Neural cell (in vitro differentiated cells): ENCODE results near the gene CCDC7. TPM values are rescaled to one million over a fixed set of nuclear protein-coding genes. Genes with fewer than 3 reads are reported as not detected.
"Not testable (repeated sequence)": the region's sequence is repeated elsewhere in the genome, so short reads cannot be mapped to it uniquely, and the experiment has no call there.

Source experiments
- H2AFZ ChIP-seq: fragments of 200-600, 300-800 bp; sonication (generic), shearing (Covaris generic); 2 replicates; pipeline ENCODE4 v1.6.0; 2014; ENCODE audit warnings: low read depth, mild to moderate bottlenecking, antibody characterized with exemption, low read length, moderate library complexity
- H3F3A ChIP-seq: fragments of 200-600 bp; shearing (Covaris generic); 2 replicates; pipeline ENCODE4 v1.6.1; 2016; ENCODE audit warnings: mild to moderate bottlenecking, moderate library complexity, mixed read lengths, antibody characterized with exemption, low read length; ENCODE audit not compliant: insufficient read depth, poor library complexity, severe bottlenecking
- H3K27ac ChIP-seq: fragments of 200-600, 300-800 bp; sonication (generic), shearing (Covaris generic); 2 replicates; pipeline ENCODE4 v1.5.1; 2014; ENCODE audit warnings: mild to moderate bottlenecking, low read length, moderate library complexity
- H3K27me3 ChIP-seq: fragments of 300-800, 200-600 bp; sonication (generic), shearing (Covaris generic); 2 replicates; pipeline ENCODE4 v1.6.0; 2014; ENCODE audit warnings: mild to moderate bottlenecking, low read depth, low read length, moderate library complexity; ENCODE audit not compliant: insufficient read depth
- H3K36me3 ChIP-seq: fragments of 300-800, 200-600 bp; sonication (generic), shearing (Covaris generic); 2 replicates; pipeline ENCODE4 v1.5.1; 2014; ENCODE audit warnings: mild to moderate bottlenecking, antibody characterized with exemption, low read length, moderate library complexity; ENCODE audit not compliant: insufficient read depth
- H3K4me2 ChIP-seq: fragments of 300-800, 200-600 bp; sonication (generic), shearing (Covaris generic); 2 replicates; pipeline ENCODE4 v1.6.0; 2014; ENCODE audit warnings: mild to moderate bottlenecking, low read length
- H3K4me3 ChIP-seq: fragments of 300-800, 200-600 bp; sonication (generic), shearing (Covaris generic); 2 replicates; pipeline ENCODE4 v1.5.1; 2014; ENCODE audit warnings: mild to moderate bottlenecking, low read length, moderate library complexity
- H3K79me2 ChIP-seq: fragments of 200-600 bp; shearing (Covaris generic); replicated peaks from 2 replicates; pipeline ENCODE4 v1.6.0; 2014; ENCODE audit warnings: mild to moderate bottlenecking, low read length, moderate library complexity; ENCODE audit not compliant: insufficient read depth
- H3K9ac ChIP-seq: fragments of 300-800, 200-600 bp; sonication (generic), shearing (Covaris generic); 2 replicates; pipeline ENCODE4 v1.6.1; 2016; ENCODE audit warnings: mild to moderate bottlenecking, low read length, mixed read lengths
- H3K9me2 ChIP-seq: fragments of 200-600 bp; shearing (Covaris generic); 2 replicates; pipeline ENCODE4 v1.6.1; 2016; ENCODE audit warnings: mild to moderate bottlenecking, low read length, mixed read lengths; ENCODE audit not compliant: insufficient read depth
- H3K9me3 ChIP-seq: fragments of 200-600, 300-800 bp; sonication (generic), shearing (Covaris generic); 2 replicates; pipeline ENCODE4 v1.6.1; 2016; ENCODE audit warnings: mild to moderate bottlenecking, mixed run types, low read length, moderate library complexity, mixed read lengths
- H4K20me1 ChIP-seq: fragments of 200-600 bp; shearing (Covaris generic); 2 replicates; pipeline ENCODE4 v1.6.1; 2016; ENCODE audit warnings: mild to moderate bottlenecking, mixed run types; ENCODE audit not compliant: insufficient read depth
- EP300 ChIP-seq: fragments of 450-650 bp; conservative IDR thresholded peaks from 2 replicates; pipeline ENCODE4 v1.6.1; 2014; ENCODE audit warnings: antibody characterized with exemption, mild to moderate bottlenecking, moderate library complexity; ENCODE audit not compliant: poor library complexity, severe bottlenecking
- EZH2 ChIP-seq: fragments of 200-600, 300-800 bp; shearing (Covaris generic), sonication (generic); IDR thresholded peaks from 2 replicates; pipeline ENCODE4 v1.6.1; 2014; ENCODE audit warnings: antibody characterized with exemption, low read length, borderline replicate concordance, mild to moderate bottlenecking; ENCODE audit not compliant: insufficient read depth, poor library complexity, severe bottlenecking
- MXI1 ChIP-seq: fragments of 450-650 bp; conservative IDR thresholded peaks from 2 replicates; pipeline ENCODE4 v1.6.1; 2014; ENCODE audit warnings: antibody characterized with exemption, mild to moderate bottlenecking; ENCODE audit not compliant: poor library complexity, severe bottlenecking
- POLR2AphosphoS5 ChIP-seq: IDR thresholded peaks from 2 replicates; pipeline ENCODE4 v1.6.1; 2012
- RAD21 ChIP-seq: fragments of 450-650 bp; conservative IDR thresholded peaks from 2 replicates; pipeline ENCODE4 v1.6.1; 2014; ENCODE audit warnings: antibody characterized with exemption, mild to moderate bottlenecking, moderate library complexity
- SMC3 ChIP-seq: fragments of 450-650 bp; conservative IDR thresholded peaks from 2 replicates; pipeline ENCODE4 v1.6.1; 2014; ENCODE audit warnings: antibody characterized with exemption, mild to moderate bottlenecking, moderate library complexity; ENCODE audit not compliant: poor library complexity
- TAF1 ChIP-seq: IDR thresholded peaks from 2 replicates; pipeline ENCODE4 v1.6.1; 2012; ENCODE audit warnings: low read depth
- polyA plus RNA-seq: library from polyadenylated mRNA; depleted of rRNA; stranded (reverse); fragments of >200 nt; gene quantifications from 2 replicates; pipeline ENCODE4 v1.2.3, GENCODE V29; 2014
- TF ChIP-seq, protein P1 (sequence below): fragments of 450-650 bp; IDR thresholded peaks from 2 replicates; pipeline ENCODE4 v1.5.1; 2014; ENCODE audit warnings: antibody characterized with exemption, mild to moderate bottlenecking, moderate library complexity; ENCODE audit not compliant: poor library complexity, severe bottlenecking
- TF ChIP-seq, protein P2 (sequence below): IDR thresholded peaks from 2 replicates; pipeline ENCODE4 v1.6.1; 2012; ENCODE audit warnings: borderline replicate concordance

The CCDC7 gene
- polyA plus RNA-seq, 1 donor from 2014 or later = 5.1 TPM

DNA sequence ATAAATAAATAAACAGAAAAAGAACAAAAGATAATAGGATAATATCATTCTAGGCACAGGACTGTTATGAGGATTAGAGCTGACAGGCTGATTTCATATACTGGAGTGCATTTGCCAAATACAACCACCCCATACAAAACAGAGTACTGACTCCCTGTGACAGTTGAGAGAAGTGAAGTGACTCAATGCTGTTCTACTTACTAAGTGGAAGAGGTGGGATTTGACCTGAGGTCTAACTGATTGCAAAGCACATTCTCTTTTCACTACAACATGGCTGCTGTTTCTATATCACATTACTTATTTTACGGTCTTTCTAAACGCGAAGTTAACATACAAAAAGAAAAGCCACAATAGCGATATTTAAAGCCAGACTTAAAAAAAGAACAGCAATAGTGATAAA is 460.7 kb downstream of the CCDC7 start:
- TF ChIP-seq EP300 (no peak), EZH2 (no peak), TAF1 (no peak), POLR2AphosphoS5 (no peak), RAD21 (no peak), MXI1 (no peak), SMC3 (no peak)
- TF ChIP-seq, protein P1, sequence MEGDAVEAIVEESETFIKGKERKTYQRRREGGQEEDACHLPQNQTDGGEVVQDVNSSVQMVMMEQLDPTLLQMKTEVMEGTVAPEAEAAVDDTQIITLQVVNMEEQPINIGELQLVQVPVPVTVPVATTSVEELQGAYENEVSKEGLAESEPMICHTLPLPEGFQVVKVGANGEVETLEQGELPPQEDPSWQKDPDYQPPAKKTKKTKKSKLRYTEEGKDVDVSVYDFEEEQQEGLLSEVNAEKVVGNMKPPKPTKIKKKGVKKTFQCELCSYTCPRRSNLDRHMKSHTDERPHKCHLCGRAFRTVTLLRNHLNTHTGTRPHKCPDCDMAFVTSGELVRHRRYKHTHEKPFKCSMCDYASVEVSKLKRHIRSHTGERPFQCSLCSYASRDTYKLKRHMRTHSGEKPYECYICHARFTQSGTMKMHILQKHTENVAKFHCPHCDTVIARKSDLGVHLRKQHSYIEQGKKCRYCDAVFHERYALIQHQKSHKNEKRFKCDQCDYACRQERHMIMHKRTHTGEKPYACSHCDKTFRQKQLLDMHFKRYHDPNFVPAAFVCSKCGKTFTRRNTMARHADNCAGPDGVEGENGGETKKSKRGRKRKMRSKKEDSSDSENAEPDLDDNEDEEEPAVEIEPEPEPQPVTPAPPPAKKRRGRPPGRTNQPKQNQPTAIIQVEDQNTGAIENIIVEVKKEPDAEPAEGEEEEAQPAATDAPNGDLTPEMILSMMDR = no peak
- TF ChIP-seq, protein P2, sequence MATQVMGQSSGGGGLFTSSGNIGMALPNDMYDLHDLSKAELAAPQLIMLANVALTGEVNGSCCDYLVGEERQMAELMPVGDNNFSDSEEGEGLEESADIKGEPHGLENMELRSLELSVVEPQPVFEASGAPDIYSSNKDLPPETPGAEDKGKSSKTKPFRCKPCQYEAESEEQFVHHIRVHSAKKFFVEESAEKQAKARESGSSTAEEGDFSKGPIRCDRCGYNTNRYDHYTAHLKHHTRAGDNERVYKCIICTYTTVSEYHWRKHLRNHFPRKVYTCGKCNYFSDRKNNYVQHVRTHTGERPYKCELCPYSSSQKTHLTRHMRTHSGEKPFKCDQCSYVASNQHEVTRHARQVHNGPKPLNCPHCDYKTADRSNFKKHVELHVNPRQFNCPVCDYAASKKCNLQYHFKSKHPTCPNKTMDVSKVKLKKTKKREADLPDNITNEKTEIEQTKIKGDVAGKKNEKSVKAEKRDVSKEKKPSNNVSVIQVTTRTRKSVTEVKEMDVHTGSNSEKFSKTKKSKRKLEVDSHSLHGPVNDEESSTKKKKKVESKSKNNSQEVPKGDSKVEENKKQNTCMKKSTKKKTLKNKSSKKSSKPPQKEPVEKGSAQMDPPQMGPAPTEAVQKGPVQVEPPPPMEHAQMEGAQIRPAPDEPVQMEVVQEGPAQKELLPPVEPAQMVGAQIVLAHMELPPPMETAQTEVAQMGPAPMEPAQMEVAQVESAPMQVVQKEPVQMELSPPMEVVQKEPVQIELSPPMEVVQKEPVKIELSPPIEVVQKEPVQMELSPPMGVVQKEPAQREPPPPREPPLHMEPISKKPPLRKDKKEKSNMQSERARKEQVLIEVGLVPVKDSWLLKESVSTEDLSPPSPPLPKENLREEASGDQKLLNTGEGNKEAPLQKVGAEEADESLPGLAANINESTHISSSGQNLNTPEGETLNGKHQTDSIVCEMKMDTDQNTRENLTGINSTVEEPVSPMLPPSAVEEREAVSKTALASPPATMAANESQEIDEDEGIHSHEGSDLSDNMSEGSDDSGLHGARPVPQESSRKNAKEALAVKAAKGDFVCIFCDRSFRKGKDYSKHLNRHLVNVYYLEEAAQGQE = no peak
- Histone ChIP-seq H3K4me2 (no peak overlapping the region), H3F3A (no peaks in the 10 kb centered on the region), H4K20me1 (no peaks in the 10 kb centered on the region), H2AFZ (no peak overlapping the region), H3K9ac (no peak overlapping the region), H3K9me3 (no peaks in the 10 kb centered on the region), H3K4me3 (no peak overlapping the region), H3K27ac (no peak overlapping the region), H3K79me2 (no peaks in the 10 kb centered on the region), H3K9me2 (no peaks in the 10 kb centered on the region), H3K27me3 (no peaks in the 10 kb centered on the region), H3K36me3 (peaks cover 3% of the 10 kb centered on the region)

DNA sequence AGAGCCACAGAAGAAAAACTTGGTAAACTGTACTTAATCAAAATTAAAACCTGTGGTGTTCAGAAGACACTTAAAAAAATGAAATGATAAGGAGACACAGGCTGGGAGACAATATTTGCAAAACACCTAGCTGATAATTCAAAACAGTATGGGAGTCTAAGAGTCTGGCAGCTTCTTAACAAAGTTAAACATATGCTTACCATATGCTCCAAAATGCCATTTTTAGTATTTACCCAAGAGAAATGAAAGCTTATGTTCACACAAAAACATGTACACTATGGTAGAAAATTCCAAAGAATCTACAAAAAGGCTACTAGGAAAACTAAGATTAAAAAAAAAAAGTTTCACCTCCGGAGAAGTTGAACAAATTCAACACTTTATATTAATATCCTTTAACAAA is 463.5 kb downstream of the CCDC7 start:
- Histone ChIP-seq H3K36me3 (peaks cover 3% of the 10 kb centered on the region), H3K9ac (no peak overlapping the region), H3K4me2 (no peak overlapping the region), H3K79me2 (no peaks in the 10 kb centered on the region), H3F3A (no peaks in the 10 kb centered on the region), H4K20me1 (no peaks in the 10 kb centered on the region), H3K27me3 (no peaks in the 10 kb centered on the region), H3K9me2 (no peaks in the 10 kb centered on the region), H2AFZ (no peak overlapping the region), H3K4me3 (no peak overlapping the region), H3K27ac (no peak overlapping the region), H3K9me3 (no peaks in the 10 kb centered on the region)
- TF ChIP-seq, protein P2 = no peak
- TF ChIP-seq, protein P1 = no peak
- TF ChIP-seq EZH2 (no peak), POLR2AphosphoS5 (no peak), RAD21 (no peak), MXI1 (no peak), TAF1 (no peak), SMC3 (no peak), EP300 (no peak)

DNA sequence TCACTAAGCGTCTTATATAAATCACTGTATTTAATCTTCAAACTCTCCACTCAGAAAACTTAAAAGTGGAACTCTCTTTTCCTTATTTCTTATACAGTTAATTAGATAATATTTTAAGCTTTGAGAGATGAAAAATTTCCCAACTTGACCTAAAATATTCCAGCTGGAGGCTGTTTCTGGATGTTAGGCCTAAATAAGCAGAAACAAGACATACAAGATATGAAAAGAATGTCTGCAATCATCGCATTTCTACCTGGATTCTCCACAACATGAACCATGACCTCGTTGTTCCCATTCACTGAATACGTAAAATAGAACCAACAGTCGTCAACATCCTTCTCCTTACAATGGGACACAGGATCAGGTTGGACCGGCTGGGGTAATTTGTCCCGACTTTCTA is 464.0 kb downstream of the CCDC7 start:
- not testable (repeated sequence) for H3K4me3 ChIP-seq, H3K9ac ChIP-seq, H4K20me1 ChIP-seq, H3K9me3 ChIP-seq, H3K9me2 ChIP-seq, H3K27me3 ChIP-seq, H3F3A ChIP-seq, H2AFZ ChIP-seq, H3K36me3 ChIP-seq, H3K79me2 ChIP-seq, H3K27ac ChIP-seq, H3K4me2 ChIP-seq
